ENCODE measurements around the gene SNX1.

The SNX1 gene

DNA sequence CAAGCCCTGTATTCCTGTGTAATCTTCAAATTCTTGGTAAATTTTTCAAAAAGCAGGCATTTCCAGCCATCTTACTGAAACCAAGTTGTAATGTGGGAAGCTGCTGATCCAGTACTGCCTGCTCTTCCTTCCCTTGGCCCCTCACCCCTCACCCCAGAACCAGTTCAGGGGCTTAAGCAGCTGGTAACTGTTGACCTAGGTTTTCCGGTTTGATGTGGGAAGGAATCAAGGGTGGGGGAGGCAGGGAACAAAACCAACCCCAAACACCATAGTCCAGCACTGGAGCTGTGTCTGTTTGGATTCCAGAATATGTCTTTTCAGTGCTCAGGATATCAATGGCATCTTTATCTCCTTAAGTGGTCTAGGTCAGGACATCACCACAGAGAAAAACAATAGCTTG is 26.7 kb downstream of the SNX1 start:
- no peaks in the 10 kb centered on the region for H3K79me2 ChIP-seq (ENCODE audit: insufficient read depth, low read length)
- no peaks in the 10 kb centered on the region for H3K9me3 ChIP-seq (ENCODE audit: insufficient read depth, low read depth, low read length)
- TF ChIP-seq CTCF (conservative IDR thresholded peaks at IDR 0.05; ENCODE audit: low read length): no peak
- TF ChIP-seq EZH2phosphoT487 (IDR thresholded peaks at IDR 0.05; ENCODE audit: borderline replicate concordance): no peak
- no peak overlapping the region for H3K4me2 ChIP-seq (ENCODE audit: low read depth, low read length, poor library complexity, severe bottlenecking)
- H3F3A ChIP-seq (ENCODE audit: low read depth): no peaks in the 10 kb centered on the region
- H3K4me1 ChIP-seq (ENCODE audit: insufficient read depth, low read length, poor library complexity, severe bottlenecking): no peaks in the 10 kb centered on the region
- no peak overlapping the region for H3K4me3 ChIP-seq (ENCODE audit: low read length, poor library complexity, severe bottlenecking)
- H3K27me3 ChIP-seq (ENCODE audit: insufficient read depth, low read length, poor library complexity, severe bottlenecking): no peaks in the 10 kb centered on the region
- H3K36me3 ChIP-seq (ENCODE audit: insufficient read depth, low read length): peaks cover 88% of the 10 kb centered on the region
- no peak overlapping the region for H2AFZ ChIP-seq (ENCODE audit: low read length)
- no peak overlapping the region for H3K9ac ChIP-seq (ENCODE audit: low read depth, low read length, poor library complexity, severe bottlenecking)
- H3K9me2 ChIP-seq (replicated peaks; ENCODE audit: low read depth, low read length): no peaks in the 10 kb centered on the region
- H4K20me1 ChIP-seq (ENCODE audit: insufficient read depth, low read length, poor library complexity, severe bottlenecking): no peaks in the 10 kb centered on the region

GRCh38 chr15:64122936-64123351 is 27.2 kb downstream of the SNX1 start:
- Histone ChIP-seq H4K20me1 (ENCODE audit: insufficient read depth, low read length, poor library complexity, severe bottlenecking) (no peaks in the 10 kb centered on the region), H3K9me2 (replicated peaks; ENCODE audit: low read depth, low read length) (no peaks in the 10 kb centered on the region), H3K79me2 (ENCODE audit: insufficient read depth, low read length) (no peaks in the 10 kb centered on the region), H3K4me1 (ENCODE audit: insufficient read depth, low read length, poor library complexity, severe bottlenecking) (no peaks in the 10 kb centered on the region), H3K4me3 (ENCODE audit: low read length, poor library complexity, severe bottlenecking) (no peak overlapping the region), H3K9me3 (ENCODE audit: insufficient read depth, low read depth, low read length) (no peaks in the 10 kb centered on the region), H2AFZ (ENCODE audit: low read length) (no peak overlapping the region), H3K4me2 (ENCODE audit: low read depth, low read length, poor library complexity, severe bottlenecking) (no peak overlapping the region), H3F3A (ENCODE audit: low read depth) (no peaks in the 10 kb centered on the region), H3K9ac (ENCODE audit: low read depth, low read length, poor library complexity, severe bottlenecking) (no peak overlapping the region), H3K36me3 (ENCODE audit: insufficient read depth, low read length) (peaks cover 88% of the 10 kb centered on the region), H3K27me3 (ENCODE audit: insufficient read depth, low read length, poor library complexity, severe bottlenecking) (no peaks in the 10 kb centered on the region)
- TF ChIP-seq EZH2phosphoT487 (IDR thresholded peaks at IDR 0.05; ENCODE audit: borderline replicate concordance) (no peak), CTCF (conservative IDR thresholded peaks at IDR 0.05; ENCODE audit: low read length) (no peak)

DNA sequence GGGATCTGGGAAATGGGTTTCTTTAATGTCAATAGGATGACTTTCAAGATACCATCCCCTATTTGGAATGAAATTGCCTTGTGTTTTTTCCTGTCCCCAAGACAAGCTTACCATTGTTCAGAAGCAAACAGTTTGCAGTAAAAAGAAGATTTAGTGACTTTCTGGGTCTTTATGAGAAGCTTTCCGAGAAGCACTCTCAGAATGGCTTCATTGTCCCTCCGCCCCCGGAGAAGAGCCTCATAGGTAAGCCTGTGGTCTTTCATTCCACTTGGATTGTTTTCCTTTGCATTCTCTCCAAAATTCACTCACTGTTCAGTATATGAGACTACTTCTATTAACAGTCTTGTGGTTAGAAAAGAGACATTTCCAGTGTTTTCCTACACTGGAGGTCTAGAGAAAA is 30.2 kb downstream of the SNX1 start:
- H3K79me2 ChIP-seq (ENCODE audit: insufficient read depth, low read length): no peaks in the 10 kb centered on the region
- no peaks in the 10 kb centered on the region for H3K4me1 ChIP-seq (ENCODE audit: insufficient read depth, low read length, poor library complexity, severe bottlenecking)
- peaks cover 88% of the 10 kb centered on the region for H3K36me3 ChIP-seq (ENCODE audit: insufficient read depth, low read length)
- no peaks in the 10 kb centered on the region for H3F3A ChIP-seq (ENCODE audit: low read depth)
- no peak overlapping the region for H3K4me2 ChIP-seq (ENCODE audit: low read depth, low read length, poor library complexity, severe bottlenecking)
- no peaks in the 10 kb centered on the region for H3K9me2 ChIP-seq (replicated peaks; ENCODE audit: low read depth, low read length)
- no peak overlapping the region for H3K9ac ChIP-seq (ENCODE audit: low read depth, low read length, poor library complexity, severe bottlenecking)
- TF ChIP-seq CTCF (conservative IDR thresholded peaks at IDR 0.05; ENCODE audit: low read length) (no peak), EZH2phosphoT487 (IDR thresholded peaks at IDR 0.05; ENCODE audit: borderline replicate concordance) (no peak)
- H3K4me3 ChIP-seq (ENCODE audit: low read length, poor library complexity, severe bottlenecking): no peak overlapping the region
- H3K9me3 ChIP-seq (ENCODE audit: insufficient read depth, low read depth, low read length): no peaks in the 10 kb centered on the region
- H3K27me3 ChIP-seq (ENCODE audit: insufficient read depth, low read length, poor library complexity, severe bottlenecking): no peaks in the 10 kb centered on the region
- H2AFZ ChIP-seq (ENCODE audit: low read length): no peak overlapping the region
- no peaks in the 10 kb centered on the region for H4K20me1 ChIP-seq (ENCODE audit: insufficient read depth, low read length, poor library complexity, severe bottlenecking)

All from Loucy (cell line).